ENCODE measurements around the gene TUBB1.

DNA sequence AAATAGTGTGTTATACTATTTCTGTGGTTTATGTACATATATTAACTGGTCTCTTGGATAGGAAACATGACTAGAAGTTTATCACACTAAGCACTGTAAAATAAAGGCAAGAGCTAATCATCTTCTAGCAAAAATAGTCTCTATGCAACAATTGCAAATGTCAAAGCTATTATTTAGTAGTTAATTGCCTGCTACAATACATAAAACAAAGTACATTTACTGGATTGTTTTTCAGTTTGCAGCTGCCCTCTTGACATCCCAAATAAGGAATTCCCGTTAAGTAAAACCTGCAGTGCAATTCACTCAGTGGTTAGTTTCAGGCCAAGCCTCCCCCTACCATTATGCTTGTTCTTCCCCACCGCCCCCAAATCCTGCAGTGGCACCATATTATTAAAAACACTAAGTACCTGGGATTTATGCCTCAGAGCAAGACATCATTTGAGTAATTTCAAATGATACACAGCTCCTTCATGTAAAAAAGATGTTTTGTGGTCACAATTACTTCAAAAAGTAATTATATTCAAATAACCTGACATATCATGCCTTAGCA lies 14.5 kb downstream of the TUBB1 start:
- TF ChIP-seq, protein P1, sequence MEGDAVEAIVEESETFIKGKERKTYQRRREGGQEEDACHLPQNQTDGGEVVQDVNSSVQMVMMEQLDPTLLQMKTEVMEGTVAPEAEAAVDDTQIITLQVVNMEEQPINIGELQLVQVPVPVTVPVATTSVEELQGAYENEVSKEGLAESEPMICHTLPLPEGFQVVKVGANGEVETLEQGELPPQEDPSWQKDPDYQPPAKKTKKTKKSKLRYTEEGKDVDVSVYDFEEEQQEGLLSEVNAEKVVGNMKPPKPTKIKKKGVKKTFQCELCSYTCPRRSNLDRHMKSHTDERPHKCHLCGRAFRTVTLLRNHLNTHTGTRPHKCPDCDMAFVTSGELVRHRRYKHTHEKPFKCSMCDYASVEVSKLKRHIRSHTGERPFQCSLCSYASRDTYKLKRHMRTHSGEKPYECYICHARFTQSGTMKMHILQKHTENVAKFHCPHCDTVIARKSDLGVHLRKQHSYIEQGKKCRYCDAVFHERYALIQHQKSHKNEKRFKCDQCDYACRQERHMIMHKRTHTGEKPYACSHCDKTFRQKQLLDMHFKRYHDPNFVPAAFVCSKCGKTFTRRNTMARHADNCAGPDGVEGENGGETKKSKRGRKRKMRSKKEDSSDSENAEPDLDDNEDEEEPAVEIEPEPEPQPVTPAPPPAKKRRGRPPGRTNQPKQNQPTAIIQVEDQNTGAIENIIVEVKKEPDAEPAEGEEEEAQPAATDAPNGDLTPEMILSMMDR (IDR thresholded peaks at IDR 0.05; ENCODE audit: low read length) = no peak
- no peak for TF ChIP-seq EZH2 (optimal IDR thresholded peaks at IDR 0.05; ENCODE audit: low read depth, low read length)
- no peak for TF ChIP-seq EZH2phosphoT487 (IDR thresholded peaks at IDR 0.05; ENCODE audit: low read length)
